ENCODE results near the gene NELL1.
A peak's percentile ranks its signal among the peaks of the same experiment; 100 is the strongest.

NELL1 gene

DNA sequence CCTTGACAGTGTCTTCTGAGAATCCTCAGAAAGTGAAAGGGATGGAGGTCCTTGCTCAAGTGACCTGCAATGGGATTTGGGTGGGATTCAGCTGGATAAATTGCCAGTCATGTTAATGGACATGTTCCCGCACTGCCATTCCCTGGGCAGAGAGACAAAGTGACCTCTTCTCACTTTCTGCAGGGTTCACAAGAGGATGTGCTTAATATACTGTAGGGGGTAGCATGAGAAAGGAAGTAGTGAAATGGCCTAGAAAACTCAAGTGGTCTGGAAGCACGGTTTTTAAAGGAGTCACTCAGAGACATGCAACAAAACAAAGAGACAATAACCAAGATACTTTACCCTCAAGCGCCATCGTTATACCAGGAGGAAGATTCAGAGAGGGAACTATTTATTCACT lies 70.2 kb downstream of the NELL1 start:
- Histone ChIP-seq H3K9me3 (ENCODE audit: insufficient read depth, low read length, severe bottlenecking) (no peaks in the 10 kb centered on the region), H4K20me1 (ENCODE audit: insufficient read depth, low read length) (no peaks in the 10 kb centered on the region), H3K27ac (ENCODE audit: low read length) (no peak overlapping the region), H3K36me3 (ENCODE audit: insufficient read depth, low read length) (no peaks in the 10 kb centered on the region), H2AFZ (ENCODE audit: low read depth, low read length) (no peak overlapping the region), H3K4me3 (ENCODE audit: low read depth in 1 of 2, low read length in 2 of 2) (no peak overlapping the region), H3K4me1 (ENCODE audit: insufficient read depth, low read length) (no peaks in the 10 kb centered on the region), H3K27me3 (ENCODE audit: insufficient read depth, low read length, poor library complexity) (no peaks in the 10 kb centered on the region), H3K79me2 (ENCODE audit: insufficient read depth, low read length) (no peaks in the 10 kb centered on the region), H3K4me2 (ENCODE audit: insufficient read depth, low read length) (no peak overlapping the region), H3K9ac (ENCODE audit: low read depth, low read length) (no peak overlapping the region)
- no peak for ATAC-seq (ENCODE audit: insufficient read depth, low read depth)
- TF ChIP-seq, protein P1, sequence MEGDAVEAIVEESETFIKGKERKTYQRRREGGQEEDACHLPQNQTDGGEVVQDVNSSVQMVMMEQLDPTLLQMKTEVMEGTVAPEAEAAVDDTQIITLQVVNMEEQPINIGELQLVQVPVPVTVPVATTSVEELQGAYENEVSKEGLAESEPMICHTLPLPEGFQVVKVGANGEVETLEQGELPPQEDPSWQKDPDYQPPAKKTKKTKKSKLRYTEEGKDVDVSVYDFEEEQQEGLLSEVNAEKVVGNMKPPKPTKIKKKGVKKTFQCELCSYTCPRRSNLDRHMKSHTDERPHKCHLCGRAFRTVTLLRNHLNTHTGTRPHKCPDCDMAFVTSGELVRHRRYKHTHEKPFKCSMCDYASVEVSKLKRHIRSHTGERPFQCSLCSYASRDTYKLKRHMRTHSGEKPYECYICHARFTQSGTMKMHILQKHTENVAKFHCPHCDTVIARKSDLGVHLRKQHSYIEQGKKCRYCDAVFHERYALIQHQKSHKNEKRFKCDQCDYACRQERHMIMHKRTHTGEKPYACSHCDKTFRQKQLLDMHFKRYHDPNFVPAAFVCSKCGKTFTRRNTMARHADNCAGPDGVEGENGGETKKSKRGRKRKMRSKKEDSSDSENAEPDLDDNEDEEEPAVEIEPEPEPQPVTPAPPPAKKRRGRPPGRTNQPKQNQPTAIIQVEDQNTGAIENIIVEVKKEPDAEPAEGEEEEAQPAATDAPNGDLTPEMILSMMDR (IDR thresholded peaks at IDR 0.05; ENCODE audit: borderline replicate concordance, extremely low read depth, low read length, poor library complexity, severe bottlenecking) = no peak
- TF ChIP-seq EZH2 (IDR thresholded peaks at IDR 0.05; ENCODE audit: borderline replicate concordance, low read depth, low read length, severe bottlenecking) = no peak
- no peak for DNase-seq

DNA sequence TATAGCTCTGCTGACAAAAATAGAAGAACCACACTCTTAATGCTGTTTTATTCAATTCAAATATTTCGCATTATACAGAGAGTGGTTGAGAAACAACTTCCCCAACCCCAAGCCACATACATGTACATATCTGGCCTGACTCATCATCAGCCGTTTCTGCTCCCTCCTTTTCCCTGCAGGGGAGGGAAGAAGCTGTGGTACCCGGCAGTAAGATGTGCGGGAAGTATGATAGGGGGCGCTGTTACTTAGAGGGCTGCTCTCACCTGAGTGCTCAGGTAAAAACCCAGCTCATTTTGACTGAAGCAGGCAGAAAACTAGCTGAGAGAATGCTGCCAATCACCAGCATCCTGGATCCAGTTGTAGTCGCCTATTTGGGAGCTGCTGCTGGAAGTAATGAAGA lies 85.5 kb downstream of the NELL1 start:
- Histone ChIP-seq H3K27me3 (ENCODE audit: insufficient read depth, low read length, poor library complexity) (no peaks in the 10 kb centered on the region), H3K9ac (ENCODE audit: low read depth, low read length) (no peak overlapping the region), H3K9me3 (ENCODE audit: insufficient read depth, low read length, severe bottlenecking) (no peaks in the 10 kb centered on the region), H3K36me3 (ENCODE audit: insufficient read depth, low read length) (no peaks in the 10 kb centered on the region), H3K4me1 (ENCODE audit: insufficient read depth, low read length) (no peaks in the 10 kb centered on the region), H3K27ac (ENCODE audit: low read length) (no peak overlapping the region), H3K4me2 (ENCODE audit: insufficient read depth, low read length) (no peak overlapping the region), H3K79me2 (ENCODE audit: insufficient read depth, low read length) (no peaks in the 10 kb centered on the region), H3K4me3 (ENCODE audit: low read depth in 1 of 2, low read length in 2 of 2) (no peak overlapping the region), H2AFZ (ENCODE audit: low read depth, low read length) (no peak overlapping the region), H4K20me1 (ENCODE audit: insufficient read depth, low read length) (no peaks in the 10 kb centered on the region)
- TF ChIP-seq EZH2 (IDR thresholded peaks at IDR 0.05; ENCODE audit: borderline replicate concordance, low read depth, low read length, severe bottlenecking) = no peak
- TF ChIP-seq, protein P1 (IDR thresholded peaks at IDR 0.05; ENCODE audit: borderline replicate concordance, extremely low read depth, low read length, poor library complexity, severe bottlenecking) = peak; percentile 35
- DNase-seq = no peak
- ATAC-seq (ENCODE audit: insufficient read depth, low read depth) = no peak

DNA sequence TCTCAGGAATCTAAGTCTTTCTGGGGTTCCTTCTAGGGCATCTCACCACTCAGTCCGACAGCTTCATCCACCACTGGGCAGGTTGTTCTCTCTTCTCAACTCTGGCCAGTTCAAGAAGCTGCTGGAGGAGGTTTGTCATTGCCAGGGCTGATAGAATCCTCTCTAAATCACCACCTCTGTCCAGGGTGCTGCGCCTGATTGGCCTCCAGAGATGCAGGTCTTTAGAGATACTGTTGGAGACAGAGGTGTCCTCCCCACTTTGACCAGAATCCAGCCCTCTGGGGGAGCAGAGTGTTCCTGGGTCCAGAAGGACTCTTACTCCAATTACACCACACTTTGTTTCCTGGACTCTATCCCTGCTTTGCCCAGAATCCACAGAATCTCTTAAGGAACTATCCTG lies 90.2 kb downstream of the NELL1 start:
- H3K36me3 ChIP-seq (ENCODE audit: insufficient read depth, low read length) = no peaks in the 10 kb centered on the region
- no peak overlapping the region for H3K4me3 ChIP-seq (ENCODE audit: low read depth in 1 of 2, low read length in 2 of 2)
- no peaks in the 10 kb centered on the region for H3K9me3 ChIP-seq (ENCODE audit: insufficient read depth, low read length, severe bottlenecking)
- H2AFZ ChIP-seq (ENCODE audit: low read depth, low read length) = no peak overlapping the region
- TF ChIP-seq EZH2 (IDR thresholded peaks at IDR 0.05; ENCODE audit: borderline replicate concordance, low read depth, low read length, severe bottlenecking) = no peak
- TF ChIP-seq, protein P1 (IDR thresholded peaks at IDR 0.05; ENCODE audit: borderline replicate concordance, extremely low read depth, low read length, poor library complexity, severe bottlenecking) = no peak
- H3K4me1 ChIP-seq (ENCODE audit: insufficient read depth, low read length) = no peaks in the 10 kb centered on the region
- no peak overlapping the region for H3K9ac ChIP-seq (ENCODE audit: low read depth, low read length)
- no peak overlapping the region for H3K27ac ChIP-seq (ENCODE audit: low read length)
- ATAC-seq (ENCODE audit: insufficient read depth, low read depth) (no peak), DNase-seq (no peak)
- H4K20me1 ChIP-seq (ENCODE audit: insufficient read depth, low read length) = no peaks in the 10 kb centered on the region
- no peaks in the 10 kb centered on the region for H3K79me2 ChIP-seq (ENCODE audit: insufficient read depth, low read length)
- H3K4me2 ChIP-seq (ENCODE audit: insufficient read depth, low read length) = no peak overlapping the region
- no peaks in the 10 kb centered on the region for H3K27me3 ChIP-seq (ENCODE audit: insufficient read depth, low read length, poor library complexity)

DNA sequence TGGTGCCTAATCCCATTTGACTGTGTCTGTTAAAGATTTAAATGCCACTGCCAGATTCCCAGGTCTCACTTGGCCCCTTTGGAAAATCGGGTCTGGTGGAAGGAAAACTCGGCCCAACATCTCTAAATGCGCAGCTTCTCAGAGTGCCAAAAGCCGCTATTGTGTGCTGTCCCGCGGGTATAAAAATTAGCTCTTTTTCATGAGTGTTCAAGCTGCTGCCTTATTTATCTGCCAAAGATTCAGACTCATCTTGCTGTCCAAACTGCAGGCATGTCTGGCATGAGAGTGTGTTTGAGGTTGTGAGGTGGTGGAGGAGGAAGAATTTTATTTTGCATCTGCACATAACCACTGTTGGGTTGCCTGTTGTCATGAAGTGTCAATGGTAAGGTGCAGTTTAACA lies 91.4 kb downstream of the NELL1 start:
- no peak overlapping the region for H3K9ac ChIP-seq (ENCODE audit: low read depth, low read length)
- no peak for TF ChIP-seq EZH2 (IDR thresholded peaks at IDR 0.05; ENCODE audit: borderline replicate concordance, low read depth, low read length, severe bottlenecking)
- ATAC-seq (ENCODE audit: insufficient read depth, low read depth) = no peak

More for the DNA sequence above, 91.4 kb downstream of the NELL1 start:
- no peaks in the 10 kb centered on the region for H3K79me2 ChIP-seq (ENCODE audit: insufficient read depth, low read length)
- H2AFZ ChIP-seq (ENCODE audit: low read depth, low read length) = no peak overlapping the region
- no peaks in the 10 kb centered on the region for H3K27me3 ChIP-seq (ENCODE audit: insufficient read depth, low read length, poor library complexity)
- no peak for DNase-seq
- no peaks in the 10 kb centered on the region for H4K20me1 ChIP-seq (ENCODE audit: insufficient read depth, low read length)
- no peak overlapping the region for H3K27ac ChIP-seq (ENCODE audit: low read length)
- H3K4me2 ChIP-seq (ENCODE audit: insufficient read depth, low read length) = no peak overlapping the region
- no peaks in the 10 kb centered on the region for H3K9me3 ChIP-seq (ENCODE audit: insufficient read depth, low read length, severe bottlenecking)
- no peaks in the 10 kb centered on the region for H3K4me1 ChIP-seq (ENCODE audit: insufficient read depth, low read length)
- no peaks in the 10 kb centered on the region for H3K36me3 ChIP-seq (ENCODE audit: insufficient read depth, low read length)
- H3K4me3 ChIP-seq (ENCODE audit: low read depth in 1 of 2, low read length in 2 of 2) = no peak overlapping the region
